Mucosa of stomach (tissue), 1 donor: ENCODE results near the gene WWC1.

ENCODE experiments used
- H3K27me3 ChIP-seq: one replicate; pipeline ENCODE4 v1.7.0; 2013; ENCODE audit warnings: mild to moderate bottlenecking, low read length; ENCODE audit not compliant: control insufficient read depth, insufficient read depth
- H3K36me3 ChIP-seq: one replicate; pipeline ENCODE4 v1.7.0; 2013; ENCODE audit warnings: low read length; ENCODE audit not compliant: control insufficient read depth, insufficient read depth
- H3K4me1 ChIP-seq: one replicate; pipeline ENCODE4 v1.7.0; 2013; ENCODE audit warnings: mild to moderate bottlenecking, low read length; ENCODE audit not compliant: control insufficient read depth, insufficient read depth
- H3K4me3 ChIP-seq: one replicate; pipeline ENCODE4 v1.7.0; 2013; ENCODE audit warnings: low read length
- H3K9ac ChIP-seq: one replicate; pipeline ENCODE4 v1.7.0; 2013; ENCODE audit warnings: mild to moderate bottlenecking, low read length, moderate library complexity
- H3K9me3 ChIP-seq: one replicate; pipeline ENCODE4 v1.7.0; 2013; ENCODE audit warnings: mild to moderate bottlenecking, low read length, moderate library complexity; ENCODE audit not compliant: control insufficient read depth
- donor health status: Pancreatic carcinoma.

WWC1 gene

DNA sequence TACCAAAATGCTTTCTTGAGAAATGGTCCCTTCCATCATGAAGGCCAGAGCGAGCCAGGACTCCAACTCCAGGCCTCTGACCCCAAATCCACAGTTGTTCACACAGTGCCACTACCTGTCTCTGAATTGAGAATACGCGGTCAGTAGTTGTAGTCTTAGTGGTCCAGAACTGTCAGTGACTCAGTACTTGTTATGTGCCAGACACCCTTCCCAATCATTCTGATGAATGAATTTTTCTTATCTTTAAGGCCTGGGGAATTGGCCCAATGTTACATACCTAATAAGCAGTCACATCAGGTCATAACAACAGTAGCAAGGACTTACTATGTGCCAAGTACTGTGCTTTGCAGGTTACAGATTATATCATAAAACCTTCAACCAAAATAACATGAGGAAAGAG lies 122.2 kb downstream of the WWC1 start:
- H3K4me1 ChIP-seq = no peaks in the 10 kb centered on the region
- H3K27me3 ChIP-seq = no peaks in the 10 kb centered on the region
- H3K4me3 ChIP-seq = no peak overlapping the region
- H3K36me3 ChIP-seq = no peaks in the 10 kb centered on the region
- no peak overlapping the region for H3K9ac ChIP-seq
- no peaks in the 10 kb centered on the region for H3K9me3 ChIP-seq

DNA sequence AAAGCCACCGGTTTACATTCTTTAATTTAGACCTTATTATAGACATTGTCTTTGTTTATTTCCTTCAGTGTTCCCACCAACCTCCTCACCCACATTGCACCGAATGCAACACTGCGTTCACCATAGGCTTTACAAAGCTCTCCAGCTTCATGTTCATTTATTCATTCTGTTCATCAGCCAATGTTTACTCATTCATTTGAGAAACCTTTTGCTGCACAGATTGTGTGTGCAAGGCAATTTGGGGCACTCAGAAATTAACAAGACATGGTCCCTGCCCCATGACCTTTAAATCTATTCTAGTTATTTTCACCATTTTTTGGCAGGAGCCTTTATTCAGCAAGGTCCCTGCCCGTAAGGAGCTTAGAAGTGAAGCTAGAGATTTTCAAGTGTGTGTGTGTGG lies 124.0 kb downstream of the WWC1 start:
- no peak overlapping the region for H3K9ac ChIP-seq
- H3K4me3 ChIP-seq = no peak overlapping the region
- H3K9me3 ChIP-seq = no peaks in the 10 kb centered on the region
- no peaks in the 10 kb centered on the region for H3K27me3 ChIP-seq
- H3K36me3 ChIP-seq = no peaks in the 10 kb centered on the region
- no peaks in the 10 kb centered on the region for H3K4me1 ChIP-seq

DNA sequence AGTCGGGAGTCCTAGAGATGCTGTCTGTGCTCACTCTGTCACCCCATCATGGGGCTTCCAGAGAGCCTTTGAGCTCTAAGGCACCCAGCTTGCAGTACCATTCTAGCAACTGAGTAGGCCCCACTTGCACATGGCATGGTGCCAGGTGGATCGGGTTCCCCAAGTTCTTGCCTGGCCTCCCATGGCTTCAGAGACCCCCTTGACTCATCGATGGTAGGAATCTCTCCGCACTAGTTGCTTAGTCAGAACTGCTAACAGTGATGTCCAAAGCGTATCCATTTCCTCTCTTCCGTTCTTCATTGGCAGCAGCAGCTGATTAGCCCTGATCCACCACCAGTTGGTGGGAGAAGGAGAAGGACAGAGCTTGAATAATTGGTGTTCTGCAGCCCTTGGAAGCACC lies 124.5 kb downstream of the WWC1 start:
- H3K36me3 ChIP-seq = no peaks in the 10 kb centered on the region

DNA sequence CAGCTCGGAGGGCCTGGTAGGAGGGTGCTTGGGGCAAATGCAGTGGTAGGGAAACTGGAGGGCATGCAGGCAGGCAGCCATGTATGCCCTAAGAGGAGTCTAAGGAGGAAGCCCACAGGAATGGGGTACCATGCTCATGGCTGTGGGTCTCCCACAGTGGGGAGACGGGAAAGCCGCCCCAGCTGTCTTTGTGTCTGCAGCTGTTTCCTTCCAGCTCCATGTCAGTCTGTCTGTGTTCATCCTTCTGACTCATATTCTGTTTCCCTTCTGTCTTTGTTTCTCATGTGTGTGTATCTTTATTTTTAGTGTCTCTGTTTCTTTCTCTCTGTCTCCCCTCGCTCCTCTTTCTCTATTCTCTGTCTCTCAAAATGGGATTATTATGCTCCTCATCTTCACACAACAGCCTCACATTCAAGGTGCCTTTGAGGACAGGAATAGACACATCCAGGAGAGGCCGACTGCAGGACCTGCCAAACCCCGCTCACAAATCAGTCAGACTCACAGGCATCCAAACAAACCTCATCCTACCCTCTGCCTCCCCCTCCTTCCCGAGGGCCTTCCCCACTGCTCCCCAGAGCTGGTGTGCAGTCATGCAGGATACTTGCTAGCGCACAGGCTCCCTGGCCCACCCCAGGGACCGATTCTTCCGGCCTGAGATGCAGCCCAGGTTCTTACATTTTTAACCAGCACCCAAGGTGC lies 126.4 kb downstream of the WWC1 start:
- Histone ChIP-seq H3K9ac (no peak overlapping the region), H3K36me3 (no peaks in the 10 kb centered on the region), H3K27me3 (no peaks in the 10 kb centered on the region), H3K4me3 (no peak overlapping the region), H3K9me3 (no peaks in the 10 kb centered on the region), H3K4me1 (no peaks in the 10 kb centered on the region)

More for the DNA sequence above, 124.5 kb downstream of the WWC1 start:
- Histone ChIP-seq H3K9me3 (no peaks in the 10 kb centered on the region), H3K4me1 (no peaks in the 10 kb centered on the region), H3K27me3 (no peaks in the 10 kb centered on the region), H3K9ac (no peak overlapping the region), H3K4me3 (no peak overlapping the region)

DNA sequence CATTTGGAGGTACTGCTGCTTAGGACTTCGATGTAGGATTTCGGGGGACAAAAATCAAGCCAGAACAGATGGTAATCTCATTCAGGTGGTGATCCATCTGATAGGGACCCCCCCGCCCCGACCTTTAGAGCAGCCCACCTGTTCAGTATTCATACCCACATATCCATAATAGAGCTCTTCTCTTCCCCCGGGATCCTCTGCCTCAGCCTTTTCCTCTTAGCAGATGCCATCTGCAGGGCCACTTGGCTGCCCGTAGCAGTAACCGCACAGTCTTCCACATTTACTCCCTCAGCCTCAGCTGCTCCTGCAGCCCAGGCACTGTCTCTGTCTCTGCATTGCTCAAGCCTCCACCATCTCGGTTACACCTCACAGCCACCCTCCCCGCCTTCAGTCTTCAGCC lies 129.0 kb downstream of the WWC1 start:
- Histone ChIP-seq H3K36me3 (no peaks in the 10 kb centered on the region), H3K4me1 (no peaks in the 10 kb centered on the region), H3K9ac (no peak overlapping the region), H3K9me3 (no peaks in the 10 kb centered on the region), H3K27me3 (no peaks in the 10 kb centered on the region), H3K4me3 (no peak overlapping the region)

DNA sequence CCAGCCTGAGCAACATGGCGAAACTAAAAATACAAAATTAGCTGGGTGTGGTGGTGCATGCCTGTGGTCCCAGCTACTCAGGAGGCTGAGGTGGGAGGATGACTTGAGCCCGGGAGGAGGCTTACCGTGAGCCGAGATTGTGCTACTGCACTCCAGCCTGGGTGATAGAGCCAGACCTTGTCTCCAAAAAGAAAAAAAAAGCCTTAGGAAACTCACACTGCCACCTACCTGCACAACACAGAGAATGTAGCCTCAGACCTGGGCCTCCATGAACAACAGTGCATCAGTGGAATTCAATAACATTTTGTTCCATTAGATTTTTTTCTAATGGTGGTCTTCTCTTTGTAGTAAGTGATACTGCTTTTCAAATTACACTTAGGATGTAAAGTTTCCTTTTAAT lies 131.0 kb downstream of the WWC1 start:
- Histone ChIP-seq H3K9me3 (no peaks in the 10 kb centered on the region), H3K27me3 (no peaks in the 10 kb centered on the region), H3K36me3 (no peaks in the 10 kb centered on the region), H3K4me1 (no peaks in the 10 kb centered on the region), H3K9ac (no peak overlapping the region), H3K4me3 (no peak overlapping the region)

DNA sequence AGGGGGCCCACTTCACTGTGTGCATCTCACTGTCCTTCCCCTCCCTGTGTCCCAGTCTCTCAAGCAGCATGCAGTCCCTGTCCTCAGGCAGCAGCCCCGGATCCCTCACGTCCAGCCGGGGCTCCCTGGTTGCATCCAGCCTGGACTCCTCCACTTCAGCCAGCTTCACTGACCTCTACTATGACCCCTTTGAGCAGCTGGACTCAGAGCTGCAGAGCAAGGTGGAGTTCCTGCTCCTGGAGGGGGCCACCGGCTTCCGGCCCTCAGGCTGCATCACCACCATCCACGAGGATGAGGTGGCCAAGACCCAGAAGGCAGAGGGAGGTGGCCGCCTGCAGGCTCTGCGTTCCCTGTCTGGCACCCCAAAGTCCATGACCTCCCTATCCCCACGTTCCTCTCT lies 132.0 kb downstream of the WWC1 start:
- Histone ChIP-seq H3K4me1 (no peaks in the 10 kb centered on the region), H3K4me3 (no peak overlapping the region), H3K27me3 (no peaks in the 10 kb centered on the region), H3K9me3 (no peaks in the 10 kb centered on the region), H3K36me3 (no peaks in the 10 kb centered on the region), H3K9ac (no peak overlapping the region)

DNA sequence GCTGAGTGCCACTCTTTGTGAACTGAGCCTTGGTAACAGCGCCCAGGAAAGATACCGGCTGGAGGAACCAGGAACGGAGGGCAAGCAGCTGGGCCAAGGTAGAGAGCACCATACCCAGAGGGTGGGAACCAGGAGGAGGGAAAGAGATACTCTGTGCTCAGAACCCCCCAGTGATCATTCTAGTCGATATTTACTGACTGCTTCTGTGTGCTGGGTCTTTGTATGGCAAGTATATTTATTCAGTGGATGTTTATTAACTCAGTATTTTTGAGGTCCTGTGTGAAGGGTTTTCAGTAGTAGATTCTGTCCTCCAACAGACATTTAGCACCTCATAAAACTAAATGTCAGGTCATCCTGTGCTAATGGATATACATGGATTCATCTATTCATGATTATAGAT lies 132.5 kb downstream of the WWC1 start:
- no peaks in the 10 kb centered on the region for H3K4me1 ChIP-seq
- H3K27me3 ChIP-seq = no peaks in the 10 kb centered on the region
- H3K36me3 ChIP-seq = peaks cover 4% of the 10 kb centered on the region
- no peak overlapping the region for H3K9ac ChIP-seq
- no peak overlapping the region for H3K4me3 ChIP-seq
- no peaks in the 10 kb centered on the region for H3K9me3 ChIP-seq

DNA sequence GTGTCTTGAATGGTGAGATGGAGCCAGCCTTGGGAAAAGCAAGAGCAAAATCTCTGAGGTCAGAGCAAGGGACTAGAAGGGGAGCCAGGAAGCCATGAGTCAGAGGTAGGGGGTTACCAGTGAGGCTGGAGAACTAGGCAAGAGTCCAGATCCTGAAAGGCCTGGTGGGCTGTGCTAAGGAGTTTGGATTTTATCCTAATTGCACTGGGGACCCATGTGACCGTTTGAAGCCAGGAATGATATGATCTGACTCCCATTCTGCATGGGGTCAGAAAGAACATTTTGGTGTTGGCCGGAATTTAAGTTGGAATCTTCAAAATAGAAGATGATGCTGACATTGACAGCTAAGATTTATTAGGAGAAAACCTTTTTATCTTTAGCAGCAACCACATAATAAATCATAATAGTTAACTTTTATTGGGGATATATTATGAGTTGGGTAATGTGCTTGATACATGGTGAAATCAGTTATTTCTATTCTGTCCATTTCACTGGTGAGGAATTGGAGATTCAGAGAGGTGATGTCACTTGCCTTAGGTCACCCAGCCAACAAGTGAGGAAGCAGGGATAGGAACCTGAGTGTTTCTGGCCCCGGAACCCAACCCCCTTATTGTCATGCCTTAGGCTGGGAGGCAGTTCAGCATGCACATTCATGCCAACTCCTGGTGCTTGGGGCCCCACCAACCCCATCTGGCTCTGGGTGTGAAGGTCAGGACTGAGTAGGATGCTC lies 133.3 kb downstream of the WWC1 start:
- Histone ChIP-seq H3K4me3 (no peak overlapping the region), H3K9ac (no peak overlapping the region), H3K9me3 (no peaks in the 10 kb centered on the region), H3K36me3 (peaks cover 4% of the 10 kb centered on the region), H3K4me1 (no peaks in the 10 kb centered on the region), H3K27me3 (no peaks in the 10 kb centered on the region)

DNA sequence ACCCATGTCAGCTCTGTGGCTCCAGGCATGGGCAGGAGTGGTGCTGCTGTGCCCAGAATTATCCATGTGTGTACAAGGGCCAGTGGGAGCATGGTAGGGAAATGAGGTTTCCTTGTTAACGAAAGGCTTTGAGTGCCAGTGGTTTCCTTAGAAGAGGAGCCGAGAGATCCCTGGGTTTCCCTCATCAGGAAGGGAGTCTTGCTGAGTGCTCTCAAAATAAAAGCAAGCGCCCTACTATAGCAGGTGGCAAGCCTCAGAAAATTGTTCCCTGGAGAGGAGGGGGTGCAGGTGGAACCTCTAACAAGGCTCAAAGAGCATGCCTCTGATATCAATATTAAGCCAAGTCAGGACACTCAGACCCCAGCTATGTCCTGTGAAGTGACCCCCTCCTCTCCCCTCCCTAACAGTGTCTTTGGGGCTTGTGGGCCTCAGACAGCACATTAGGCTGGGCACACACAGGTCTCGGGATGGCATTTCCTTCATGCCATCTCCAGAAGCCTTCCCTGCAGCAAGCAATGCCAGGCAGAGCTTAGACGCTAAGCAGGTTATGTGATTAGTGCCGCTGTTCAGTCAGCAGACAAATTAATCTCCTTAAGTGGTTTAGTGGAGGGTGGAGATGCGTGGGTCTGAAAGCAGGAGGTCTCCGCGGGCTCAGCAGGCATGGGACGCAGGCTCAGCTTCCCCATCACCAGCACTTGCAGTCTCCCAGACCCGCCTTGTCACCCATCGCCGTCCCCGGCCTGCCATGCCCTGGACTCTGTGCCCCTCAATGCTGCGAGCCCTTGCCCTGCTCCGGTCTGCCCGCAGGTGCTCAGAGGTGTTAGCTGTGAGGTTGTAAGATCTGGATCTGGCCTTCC lies 134.8 kb downstream of the WWC1 start:
- H3K4me3 ChIP-seq = no peak overlapping the region
- H3K4me1 ChIP-seq = no peaks in the 10 kb centered on the region
- no peaks in the 10 kb centered on the region for H3K9me3 ChIP-seq
- H3K9ac ChIP-seq = no peak overlapping the region
- no peaks in the 10 kb centered on the region for H3K27me3 ChIP-seq
- H3K36me3 ChIP-seq = peaks cover 4% of the 10 kb centered on the region

DNA sequence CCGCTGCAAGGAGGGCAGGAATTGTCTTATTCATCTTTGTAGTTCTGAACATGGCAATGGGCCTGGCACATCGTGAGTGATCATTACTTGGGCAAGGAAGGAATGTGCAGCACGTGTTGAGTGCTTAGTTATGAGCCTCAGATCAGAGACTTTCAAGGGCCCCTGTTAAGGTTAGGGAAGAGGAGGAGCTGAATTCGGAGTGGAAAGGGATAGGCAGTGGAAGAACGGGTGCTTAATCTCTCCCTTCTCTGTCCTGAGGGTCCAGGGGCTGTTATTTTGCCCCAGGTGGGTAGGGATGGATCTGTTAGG lies 135.4 kb downstream of the WWC1 start:
- H3K27me3 ChIP-seq = no peaks in the 10 kb centered on the region
- H3K9ac ChIP-seq = no peak overlapping the region
- no peaks in the 10 kb centered on the region for H3K4me1 ChIP-seq
- H3K36me3 ChIP-seq = peaks cover 4% of the 10 kb centered on the region
- no peaks in the 10 kb centered on the region for H3K9me3 ChIP-seq
- H3K4me3 ChIP-seq = no peak overlapping the region

DNA sequence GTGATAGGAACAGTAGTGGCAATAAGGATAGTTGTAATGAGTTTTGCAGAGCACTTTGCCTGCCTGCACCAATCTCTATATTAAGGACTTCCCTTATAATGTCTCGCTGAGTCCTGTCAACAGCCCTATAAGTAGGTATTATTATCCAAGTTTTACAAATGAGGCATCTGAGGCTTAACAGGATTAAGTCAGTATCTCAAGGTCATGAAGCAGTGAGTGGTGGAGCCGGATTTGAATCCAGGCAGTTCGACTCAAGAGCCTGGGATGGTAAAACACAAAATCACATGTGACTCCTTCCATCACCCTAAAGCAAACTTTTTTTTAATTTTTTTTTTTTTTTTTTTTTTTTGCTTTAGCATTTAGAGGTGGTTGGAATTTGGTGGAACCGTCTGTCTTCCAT lies 135.8 kb downstream of the WWC1 start:
- Histone ChIP-seq H3K4me3 (no peak overlapping the region), H3K4me1 (no peaks in the 10 kb centered on the region), H3K27me3 (no peaks in the 10 kb centered on the region), H3K9me3 (no peaks in the 10 kb centered on the region), H3K9ac (no peak overlapping the region), H3K36me3 (peaks cover 4% of the 10 kb centered on the region)
